ENCODE measurements around the gene GSE1. TPM values are rescaled to one million over a fixed set of nuclear protein-coding genes. Genes with fewer than 3 reads are reported as not detected.

GSE1 gene
- total and polyA plus RNA-seq, 4 donors = 20.3 to 40.6 (median 30.7) TPM

GRCh38 chr16:85616607-85617321 is 3.6 kb downstream of the GSE1 start:
- H3K27ac ChIP-seq (ENCODE audit: low read depth, low read length) = no peak overlapping the region
- H3K4me1 ChIP-seq (ENCODE audit: control insufficient read depth, insufficient read depth, low read length) = peaks cover 71% of the 10 kb centered on the region
- H3K27me3 ChIP-seq (ENCODE audit: control insufficient read depth, insufficient read depth, low read length) = peaks cover 17% of the 10 kb centered on the region
- H3K36me3 ChIP-seq (ENCODE audit: control insufficient read depth, insufficient read depth, low read length) = peaks cover 9% of the 10 kb centered on the region
- no peaks in the 10 kb centered on the region for H3K9me3 ChIP-seq (ENCODE audit: control insufficient read depth, insufficient read depth, low read length)
- WGBS (ENCODE audit: insufficient coverage) = 8% methylated on average over 22 of the region's 28 CpGs
- DNase-seq (ENCODE audit: low read depth in 4 of 6, low spot score in 6 of 6) = peak in 2 of 6 donors; percentile 76 to 89
- H3K4me3 ChIP-seq (ENCODE audit: low read depth, low read length) = no peak overlapping the region

GRCh38 chr16:85617948-85618347 is 4.8 kb downstream of the GSE1 start:
- H3K27ac ChIP-seq (ENCODE audit: low read depth, low read length) = no peak overlapping the region

GRCh38 chr16:85618521-85618920 is 5.4 kb downstream of the GSE1 start:
- Histone ChIP-seq H3K27me3 (ENCODE audit: control insufficient read depth, insufficient read depth, low read length) (peaks cover 7% of the 10 kb centered on the region), H3K27ac (ENCODE audit: low read depth, low read length) (no peak overlapping the region), H3K4me1 (ENCODE audit: control insufficient read depth, insufficient read depth, low read length) (peaks cover 55% of the 10 kb centered on the region), H3K9me3 (ENCODE audit: control insufficient read depth, insufficient read depth, low read length) (no peaks in the 10 kb centered on the region), H3K4me3 (ENCODE audit: low read depth, low read length) (no peak overlapping the region), H3K36me3 (ENCODE audit: control insufficient read depth, insufficient read depth, low read length) (peaks cover 12% of the 10 kb centered on the region)
- WGBS (ENCODE audit: insufficient coverage) = 94% methylated on average over 7 of the region's 9 CpGs
- DNase-seq (ENCODE audit: low read depth in 4 of 6, low spot score in 6 of 6) = no peak

More at GRCh38 chr16:85617948-85618347, 4.8 kb downstream of the GSE1 start:
- H3K27me3 ChIP-seq (ENCODE audit: control insufficient read depth, insufficient read depth, low read length) = peaks cover 10% of the 10 kb centered on the region
- peaks cover 9% of the 10 kb centered on the region for H3K36me3 ChIP-seq (ENCODE audit: control insufficient read depth, insufficient read depth, low read length)
- H3K4me3 ChIP-seq (ENCODE audit: low read depth, low read length) = no peak overlapping the region
- 71% methylated on average over 1 of the region's 7 CpGs for WGBS (ENCODE audit: insufficient coverage)
- DNase-seq (ENCODE audit: low read depth in 4 of 6, low spot score in 6 of 6) = no peak
- H3K4me1 ChIP-seq (ENCODE audit: control insufficient read depth, insufficient read depth, low read length) = peaks cover 60% of the 10 kb centered on the region
- H3K9me3 ChIP-seq (ENCODE audit: control insufficient read depth, insufficient read depth, low read length) = no peaks in the 10 kb centered on the region

GRCh38 chr16:85619101-85619891 is 6.2 kb downstream of the GSE1 start:
- no peak overlapping the region for H3K27ac ChIP-seq (ENCODE audit: low read depth, low read length)
- peaks cover 55% of the 10 kb centered on the region for H3K4me1 ChIP-seq (ENCODE audit: control insufficient read depth, insufficient read depth, low read length)
- WGBS (ENCODE audit: insufficient coverage) = 88% methylated on average over 19 of the region's 28 CpGs
- H3K36me3 ChIP-seq (ENCODE audit: control insufficient read depth, insufficient read depth, low read length) = peaks cover 20% of the 10 kb centered on the region
- H3K9me3 ChIP-seq (ENCODE audit: control insufficient read depth, insufficient read depth, low read length) = no peaks in the 10 kb centered on the region
- DNase-seq (ENCODE audit: low read depth in 4 of 6, low spot score in 6 of 6) = peak in 1 of 6 donors; percentile 72
- no peak overlapping the region for H3K4me3 ChIP-seq (ENCODE audit: low read depth, low read length)
- H3K27me3 ChIP-seq (ENCODE audit: control insufficient read depth, insufficient read depth, low read length) = peaks cover 7% of the 10 kb centered on the region

- peaks cover 30% of the 10 kb centered on the region for H3K36me3 ChIP-seq (ENCODE audit: control insufficient read depth, insufficient read depth, low read length)
- peaks cover 55% of the 10 kb centered on the region for H3K4me1 ChIP-seq (ENCODE audit: control insufficient read depth, insufficient read depth, low read length)
- DNase-seq (ENCODE audit: low read depth in 4 of 6, low spot score in 6 of 6) = no peak
- H3K27me3 ChIP-seq (ENCODE audit: control insufficient read depth, insufficient read depth, low read length) = peaks cover 2% of the 10 kb centered on the region
- WGBS (ENCODE audit: insufficient coverage) = 97% methylated on average over 14 of the region's 16 CpGs
- no peaks in the 10 kb centered on the region for H3K9me3 ChIP-seq (ENCODE audit: control insufficient read depth, insufficient read depth, low read length)
- H3K27ac ChIP-seq (ENCODE audit: low read depth, low read length) = no peak overlapping the region
- H3K4me3 ChIP-seq (ENCODE audit: low read depth, low read length) = no peak overlapping the region
Measured at GRCh38 chr16:85620374-85620773, 7.3 kb downstream of the GSE1 start.

- no peak for DNase-seq (ENCODE audit: low read depth in 4 of 6, low spot score in 6 of 6)
- peaks cover 33% of the 10 kb centered on the region for H3K36me3 ChIP-seq (ENCODE audit: control insufficient read depth, insufficient read depth, low read length)
- 77% methylated on average over 6 of the region's 13 CpGs for WGBS (ENCODE audit: insufficient coverage)
- H3K27ac ChIP-seq (ENCODE audit: low read depth, low read length) = no peak overlapping the region
- peaks cover 55% of the 10 kb centered on the region for H3K4me1 ChIP-seq (ENCODE audit: control insufficient read depth, insufficient read depth, low read length)
- no peaks in the 10 kb centered on the region for H3K27me3 ChIP-seq (ENCODE audit: control insufficient read depth, insufficient read depth, low read length)
- H3K9me3 ChIP-seq (ENCODE audit: control insufficient read depth, insufficient read depth, low read length) = no peaks in the 10 kb centered on the region
- no peak overlapping the region for H3K4me3 ChIP-seq (ENCODE audit: low read depth, low read length)
Measured at GRCh38 chr16:85621698-85622428, 8.7 kb downstream of the GSE1 start.

GRCh38 chr16:85622683-85623082 is 9.6 kb downstream of the GSE1 start:
- H3K36me3 ChIP-seq (ENCODE audit: control insufficient read depth, insufficient read depth, low read length) = peaks cover 33% of the 10 kb centered on the region
- H3K4me3 ChIP-seq (ENCODE audit: low read depth, low read length) = no peak overlapping the region
- no peaks in the 10 kb centered on the region for H3K27me3 ChIP-seq (ENCODE audit: control insufficient read depth, insufficient read depth, low read length)
- no peaks in the 10 kb centered on the region for H3K9me3 ChIP-seq (ENCODE audit: control insufficient read depth, insufficient read depth, low read length)
- no peak for DNase-seq (ENCODE audit: low read depth in 4 of 6, low spot score in 6 of 6)
- H3K27ac ChIP-seq (ENCODE audit: low read depth, low read length) = no peak overlapping the region
- WGBS (ENCODE audit: insufficient coverage) = 72% methylated on average over 5 of the region's 6 CpGs
- H3K4me1 ChIP-seq (ENCODE audit: control insufficient read depth, insufficient read depth, low read length) = peaks cover 55% of the 10 kb centered on the region

GRCh38 chr16:85623250-85623649 is 10.1 kb downstream of the GSE1 start:
- H3K9me3 ChIP-seq (ENCODE audit: control insufficient read depth, insufficient read depth, low read length) = no peaks in the 10 kb centered on the region
- WGBS (ENCODE audit: insufficient coverage) = 92% methylated on average over 8 of the region's 11 CpGs
- H3K4me3 ChIP-seq (ENCODE audit: low read depth, low read length) = no peak overlapping the region
- H3K36me3 ChIP-seq (ENCODE audit: control insufficient read depth, insufficient read depth, low read length) = peaks cover 35% of the 10 kb centered on the region
- no peak for DNase-seq (ENCODE audit: low read depth in 4 of 6, low spot score in 6 of 6)
- no peaks in the 10 kb centered on the region for H3K27me3 ChIP-seq (ENCODE audit: control insufficient read depth, insufficient read depth, low read length)
- no peak overlapping the region for H3K27ac ChIP-seq (ENCODE audit: low read depth, low read length)
- H3K4me1 ChIP-seq (ENCODE audit: control insufficient read depth, insufficient read depth, low read length) = peaks cover 59% of the 10 kb centered on the region

- peaks cover 65% of the 10 kb centered on the region for H3K4me1 ChIP-seq (ENCODE audit: control insufficient read depth, insufficient read depth, low read length)
- DNase-seq (ENCODE audit: low read depth in 4 of 6, low spot score in 6 of 6) = no peak
- no peak overlapping the region for H3K4me3 ChIP-seq (ENCODE audit: low read depth, low read length)
- no peaks in the 10 kb centered on the region for H3K9me3 ChIP-seq (ENCODE audit: control insufficient read depth, insufficient read depth, low read length)
- 86% methylated on average over 14 of the region's 21 CpGs for WGBS (ENCODE audit: insufficient coverage)
- H3K36me3 ChIP-seq (ENCODE audit: control insufficient read depth, insufficient read depth, low read length) = peaks cover 36% of the 10 kb centered on the region
- no peaks in the 10 kb centered on the region for H3K27me3 ChIP-seq (ENCODE audit: control insufficient read depth, insufficient read depth, low read length)
- H3K27ac ChIP-seq (ENCODE audit: low read depth, low read length) = no peak overlapping the region
Measured at GRCh38 chr16:85623997-85624601, 11.0 kb downstream of the GSE1 start.
